ENCODE data around the gene ZFP36L2.

DNA sequence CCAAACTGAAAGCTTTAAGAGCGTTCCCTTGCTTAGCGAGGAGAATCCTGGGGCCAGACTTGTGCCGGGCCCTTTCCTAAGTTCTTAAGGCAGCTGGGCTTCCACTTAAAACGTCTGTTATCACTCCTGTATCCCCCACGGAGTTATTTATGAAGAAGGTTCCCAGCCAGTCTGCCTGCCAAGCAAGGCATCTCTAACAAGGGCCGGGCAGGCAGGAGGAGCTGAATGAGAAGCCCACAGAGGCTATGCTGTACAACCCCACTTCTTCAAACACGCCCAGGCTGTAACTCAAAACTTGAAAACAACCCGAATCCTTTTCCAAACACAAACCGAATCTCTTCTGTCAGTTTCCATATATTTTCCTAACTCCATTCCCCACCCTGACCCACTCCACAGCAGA lies 39.0 kb upstream of the ZFP36L2 start:
- TF ChIP-seq, protein P1, sequence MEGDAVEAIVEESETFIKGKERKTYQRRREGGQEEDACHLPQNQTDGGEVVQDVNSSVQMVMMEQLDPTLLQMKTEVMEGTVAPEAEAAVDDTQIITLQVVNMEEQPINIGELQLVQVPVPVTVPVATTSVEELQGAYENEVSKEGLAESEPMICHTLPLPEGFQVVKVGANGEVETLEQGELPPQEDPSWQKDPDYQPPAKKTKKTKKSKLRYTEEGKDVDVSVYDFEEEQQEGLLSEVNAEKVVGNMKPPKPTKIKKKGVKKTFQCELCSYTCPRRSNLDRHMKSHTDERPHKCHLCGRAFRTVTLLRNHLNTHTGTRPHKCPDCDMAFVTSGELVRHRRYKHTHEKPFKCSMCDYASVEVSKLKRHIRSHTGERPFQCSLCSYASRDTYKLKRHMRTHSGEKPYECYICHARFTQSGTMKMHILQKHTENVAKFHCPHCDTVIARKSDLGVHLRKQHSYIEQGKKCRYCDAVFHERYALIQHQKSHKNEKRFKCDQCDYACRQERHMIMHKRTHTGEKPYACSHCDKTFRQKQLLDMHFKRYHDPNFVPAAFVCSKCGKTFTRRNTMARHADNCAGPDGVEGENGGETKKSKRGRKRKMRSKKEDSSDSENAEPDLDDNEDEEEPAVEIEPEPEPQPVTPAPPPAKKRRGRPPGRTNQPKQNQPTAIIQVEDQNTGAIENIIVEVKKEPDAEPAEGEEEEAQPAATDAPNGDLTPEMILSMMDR (conservative IDR thresholded peaks at IDR 0.05 in 1 of 2, IDR thresholded peaks at IDR 0.05 in 1 of 2; ENCODE audit: extremely low read depth in 1 of 2, insufficient read depth in 1 of 2, low read depth in 1 of 2, low read length in 2 of 2) = no peak
- no peak for TF ChIP-seq EZH2 (IDR thresholded peaks at IDR 0.05; ENCODE audit: borderline replicate concordance, low read length)
